Ishikawa (cell line): ENCODE measurements around the gene TMEFF1.

Source experiments
- CEBPB ChIP-seq: IDR thresholded peaks from 2 replicates; pipeline ENCODE4 v1.6.1; 2012
- CREB1 ChIP-seq: IDR thresholded peaks from 2 replicates; pipeline ENCODE4 v1.6.1; 2012; ENCODE audit warnings: low read depth
- EGR1 ChIP-seq: IDR thresholded peaks from 2 replicates; pipeline ENCODE4 v1.6.1; 2012
- EP300 ChIP-seq: IDR thresholded peaks from 2 replicates; pipeline ENCODE4 v1.6.1; 2012; ENCODE audit warnings: borderline replicate concordance
- FOXM1 ChIP-seq: IDR thresholded peaks from 2 replicates; pipeline ENCODE4 v1.6.1; 2012; ENCODE audit warnings: low read depth, borderline replicate concordance
- NFIC ChIP-seq: IDR thresholded peaks from 2 replicates; pipeline ENCODE4 v1.6.1; 2012
- RAD21 ChIP-seq: IDR thresholded peaks from 2 replicates; pipeline ENCODE4 v1.6.1; 2012; ENCODE audit warnings: low read depth
- TAF1 ChIP-seq: IDR thresholded peaks from 2 replicates; pipeline ENCODE4 v1.6.1; 2012; ENCODE audit warnings: low read depth, mild to moderate bottlenecking
- TCF12 ChIP-seq: IDR thresholded peaks from 2 replicates; pipeline ENCODE4 v1.6.1; 2012; ENCODE audit warnings: low read depth
- TEAD4 ChIP-seq: IDR thresholded peaks from 2 replicates; pipeline ENCODE4 v1.6.1; 2012
- USF1 ChIP-seq: IDR thresholded peaks from 2 replicates; pipeline ENCODE4 v1.6.1; 2012
- YY1 ChIP-seq: IDR thresholded peaks from 2 replicates; pipeline ENCODE4 v1.6.1; 2012; ENCODE audit warnings: low read depth
- ZBTB7A ChIP-seq: IDR thresholded peaks from 2 replicates; pipeline ENCODE4 v1.6.1; 2012; ENCODE audit warnings: low read depth
- TF ChIP-seq, protein P1 (sequence below): IDR thresholded peaks from 2 replicates; pipeline ENCODE4 v1.6.1; 2012
- TF ChIP-seq, protein P2 (sequence below): IDR thresholded peaks from 2 replicates; pipeline ENCODE4 v1.6.1; 2012; ENCODE audit warnings: low read depth, mild to moderate bottlenecking

TMEFF1 gene

DNA sequence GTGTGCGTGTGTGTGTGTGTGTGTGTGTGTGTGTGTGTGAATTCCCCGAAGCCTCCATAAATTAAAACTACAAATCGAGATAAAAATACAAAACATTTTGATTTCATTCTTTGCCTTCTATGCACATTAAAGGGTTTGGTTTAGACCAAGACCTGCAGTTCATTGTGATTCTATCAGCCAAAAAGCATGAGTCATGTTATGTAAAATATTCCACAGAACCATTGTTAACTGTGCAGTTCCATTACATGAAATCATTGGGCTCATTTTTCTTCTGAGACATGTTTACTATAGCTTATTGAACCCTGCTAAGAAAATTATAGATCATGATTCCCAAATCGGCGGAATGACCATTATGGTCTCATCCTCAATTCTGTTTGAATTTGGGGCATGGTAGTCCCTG lies 116.6 kb downstream of the TMEFF1 start:
- TF ChIP-seq RAD21 (no peak), NFIC (no peak), EP300 (no peak), TEAD4 (no peak), CEBPB (no peak), CREB1 (no peak), TAF1 (no peak), EGR1 (no peak), TCF12 (no peak), USF1 (no peak), YY1 (no peak), ZBTB7A (no peak), FOXM1 (no peak)
- TF ChIP-seq, protein P1, sequence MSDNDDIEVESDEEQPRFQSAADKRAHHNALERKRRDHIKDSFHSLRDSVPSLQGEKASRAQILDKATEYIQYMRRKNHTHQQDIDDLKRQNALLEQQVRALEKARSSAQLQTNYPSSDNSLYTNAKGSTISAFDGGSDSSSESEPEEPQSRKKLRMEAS: no peak
- TF ChIP-seq, protein P2, sequence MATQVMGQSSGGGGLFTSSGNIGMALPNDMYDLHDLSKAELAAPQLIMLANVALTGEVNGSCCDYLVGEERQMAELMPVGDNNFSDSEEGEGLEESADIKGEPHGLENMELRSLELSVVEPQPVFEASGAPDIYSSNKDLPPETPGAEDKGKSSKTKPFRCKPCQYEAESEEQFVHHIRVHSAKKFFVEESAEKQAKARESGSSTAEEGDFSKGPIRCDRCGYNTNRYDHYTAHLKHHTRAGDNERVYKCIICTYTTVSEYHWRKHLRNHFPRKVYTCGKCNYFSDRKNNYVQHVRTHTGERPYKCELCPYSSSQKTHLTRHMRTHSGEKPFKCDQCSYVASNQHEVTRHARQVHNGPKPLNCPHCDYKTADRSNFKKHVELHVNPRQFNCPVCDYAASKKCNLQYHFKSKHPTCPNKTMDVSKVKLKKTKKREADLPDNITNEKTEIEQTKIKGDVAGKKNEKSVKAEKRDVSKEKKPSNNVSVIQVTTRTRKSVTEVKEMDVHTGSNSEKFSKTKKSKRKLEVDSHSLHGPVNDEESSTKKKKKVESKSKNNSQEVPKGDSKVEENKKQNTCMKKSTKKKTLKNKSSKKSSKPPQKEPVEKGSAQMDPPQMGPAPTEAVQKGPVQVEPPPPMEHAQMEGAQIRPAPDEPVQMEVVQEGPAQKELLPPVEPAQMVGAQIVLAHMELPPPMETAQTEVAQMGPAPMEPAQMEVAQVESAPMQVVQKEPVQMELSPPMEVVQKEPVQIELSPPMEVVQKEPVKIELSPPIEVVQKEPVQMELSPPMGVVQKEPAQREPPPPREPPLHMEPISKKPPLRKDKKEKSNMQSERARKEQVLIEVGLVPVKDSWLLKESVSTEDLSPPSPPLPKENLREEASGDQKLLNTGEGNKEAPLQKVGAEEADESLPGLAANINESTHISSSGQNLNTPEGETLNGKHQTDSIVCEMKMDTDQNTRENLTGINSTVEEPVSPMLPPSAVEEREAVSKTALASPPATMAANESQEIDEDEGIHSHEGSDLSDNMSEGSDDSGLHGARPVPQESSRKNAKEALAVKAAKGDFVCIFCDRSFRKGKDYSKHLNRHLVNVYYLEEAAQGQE: no peak

GRCh38 chr9:100590481-100590880 lies 117.5 kb downstream of the TMEFF1 start:
- TF ChIP-seq RAD21 (no peak), EP300 (no peak), EGR1 (no peak), ZBTB7A (no peak)
- TF ChIP-seq, protein P1: no peak

DNA sequence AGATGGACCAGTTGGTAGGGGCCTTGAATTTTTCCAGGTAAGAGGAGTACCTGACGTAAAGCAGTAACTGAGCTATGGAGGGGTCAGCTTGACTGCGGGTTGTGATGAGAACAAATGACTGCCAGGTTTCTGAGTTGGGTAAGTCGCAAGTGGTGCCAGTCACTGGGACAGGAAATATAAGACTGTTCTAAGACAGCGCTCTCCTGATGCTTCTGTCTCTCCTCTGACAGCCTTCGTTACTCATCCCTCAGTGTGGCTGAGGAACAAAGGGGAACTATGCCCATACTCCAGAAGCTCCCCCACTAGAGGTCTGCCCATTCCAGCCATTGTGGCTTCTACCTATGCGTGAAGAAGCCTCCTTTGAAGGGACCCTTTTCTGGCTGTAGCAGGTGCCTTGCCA lies 118.2 kb downstream of the TMEFF1 start:
- TF ChIP-seq RAD21: no peak

- TF ChIP-seq FOXM1 (no peak), CEBPB (no peak), TAF1 (no peak), TEAD4 (no peak), YY1 (no peak), RAD21 (no peak), EGR1 (no peak), NFIC (no peak), CREB1 (no peak), USF1 (no peak), ZBTB7A (no peak), EP300 (no peak), TCF12 (no peak)
- TF ChIP-seq, protein P2: no peak
- TF ChIP-seq, protein P1: no peak
Observed at GRCh38 chr9:100591639-100592412, 118.9 kb downstream of the TMEFF1 start.

DNA sequence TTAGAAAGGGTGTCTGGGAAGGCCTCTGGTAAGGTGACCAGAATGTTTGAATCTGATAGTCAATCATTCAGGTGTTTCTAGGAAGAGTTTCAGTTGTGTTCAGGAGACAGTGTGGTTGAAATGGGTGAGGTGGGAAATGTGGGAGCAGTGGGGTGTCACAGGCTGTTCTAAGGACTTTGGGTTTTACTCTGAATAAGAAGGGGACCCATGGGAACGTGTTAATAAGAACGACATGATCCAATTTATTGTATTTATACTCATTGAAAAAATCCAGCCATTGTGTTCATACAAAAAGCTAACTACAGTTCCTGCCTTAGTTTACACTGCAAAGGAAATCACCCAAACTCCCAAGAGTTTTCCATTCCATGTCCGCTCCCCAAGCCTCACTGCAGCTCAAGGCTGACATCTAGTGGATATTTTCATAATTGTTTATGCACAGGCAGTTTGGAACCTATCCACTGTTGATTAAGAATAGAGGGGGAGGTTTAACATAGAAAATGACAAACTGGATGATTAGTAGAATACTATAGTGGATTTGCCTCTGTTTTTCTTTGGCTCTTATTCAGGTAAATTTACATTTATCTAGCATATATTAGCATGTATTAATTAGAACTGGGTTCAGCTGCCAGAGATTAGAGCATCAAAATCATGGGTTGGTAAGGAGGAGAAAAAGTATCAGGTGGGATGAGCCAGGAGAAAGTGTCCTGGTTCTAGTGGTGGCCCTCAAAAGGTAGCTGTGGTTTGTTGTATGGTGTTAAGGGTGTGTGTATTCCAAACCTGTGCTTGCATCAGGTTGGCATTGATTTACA lies 122.6 kb downstream of the TMEFF1 start:
- TF ChIP-seq RAD21 (peak; percentile 99), FOXM1 (no peak)
- TF ChIP-seq, protein P1: no peak
